Mammary epithelial cell (primary cell): ENCODE measurements around the gene CTSW.

Experiments used
- EZH2 ChIP-seq: IDR thresholded peaks from 2 replicates; pipeline ENCODE4 v1.6.1; 2012; ENCODE audit warnings: low read length, inconsistent platforms, borderline replicate concordance
- TF ChIP-seq, protein P1 (sequence below), 2 donors: IDR thresholded peaks in 1 of 2; conservative IDR thresholded peaks in 1 of 2; 2 replicates each; pipeline ENCODE4 v1.5.1; 2011 to 2012; ENCODE audit warnings: inconsistent platforms in 2 of 2, low read length in 2 of 2, mild to moderate bottlenecking in 2 of 2, control low read depth in 1 of 2, low read depth in 1 of 2; ENCODE audit not compliant: insufficient read depth in 1 of 2; ENCODE audit errors: extremely low read depth in 1 of 2

GRCh38 chr11:65861533-65862183 lies 18.0 kb upstream of the CTSW start:
- TF ChIP-seq, protein P1, sequence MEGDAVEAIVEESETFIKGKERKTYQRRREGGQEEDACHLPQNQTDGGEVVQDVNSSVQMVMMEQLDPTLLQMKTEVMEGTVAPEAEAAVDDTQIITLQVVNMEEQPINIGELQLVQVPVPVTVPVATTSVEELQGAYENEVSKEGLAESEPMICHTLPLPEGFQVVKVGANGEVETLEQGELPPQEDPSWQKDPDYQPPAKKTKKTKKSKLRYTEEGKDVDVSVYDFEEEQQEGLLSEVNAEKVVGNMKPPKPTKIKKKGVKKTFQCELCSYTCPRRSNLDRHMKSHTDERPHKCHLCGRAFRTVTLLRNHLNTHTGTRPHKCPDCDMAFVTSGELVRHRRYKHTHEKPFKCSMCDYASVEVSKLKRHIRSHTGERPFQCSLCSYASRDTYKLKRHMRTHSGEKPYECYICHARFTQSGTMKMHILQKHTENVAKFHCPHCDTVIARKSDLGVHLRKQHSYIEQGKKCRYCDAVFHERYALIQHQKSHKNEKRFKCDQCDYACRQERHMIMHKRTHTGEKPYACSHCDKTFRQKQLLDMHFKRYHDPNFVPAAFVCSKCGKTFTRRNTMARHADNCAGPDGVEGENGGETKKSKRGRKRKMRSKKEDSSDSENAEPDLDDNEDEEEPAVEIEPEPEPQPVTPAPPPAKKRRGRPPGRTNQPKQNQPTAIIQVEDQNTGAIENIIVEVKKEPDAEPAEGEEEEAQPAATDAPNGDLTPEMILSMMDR (conservative IDR thresholded peaks at IDR 0.05 in 1 of 2, IDR thresholded peaks at IDR 0.05 in 1 of 2; ENCODE audit: extremely low read depth in 1 of 2, insufficient read depth in 1 of 2, low read depth in 1 of 2, low read length in 2 of 2), result no peak
- no peak for TF ChIP-seq EZH2
